HG02973 (cell line): Measurements from ENCODE around the gene SP9.
"Not testable (repeated sequence)": the region's sequence is repeated elsewhere in the genome, so short reads cannot be mapped to it uniquely, and the experiment has no call there.

Experiments
- ATAC-seq: cut with Tn5 transposase; IDR thresholded peaks from one replicate; pipeline ENCODE4 v1.9.1; 2021; ENCODE audit warnings: moderate library complexity; ENCODE audit not compliant: unreplicated experiment

The SP9 gene

DNA sequence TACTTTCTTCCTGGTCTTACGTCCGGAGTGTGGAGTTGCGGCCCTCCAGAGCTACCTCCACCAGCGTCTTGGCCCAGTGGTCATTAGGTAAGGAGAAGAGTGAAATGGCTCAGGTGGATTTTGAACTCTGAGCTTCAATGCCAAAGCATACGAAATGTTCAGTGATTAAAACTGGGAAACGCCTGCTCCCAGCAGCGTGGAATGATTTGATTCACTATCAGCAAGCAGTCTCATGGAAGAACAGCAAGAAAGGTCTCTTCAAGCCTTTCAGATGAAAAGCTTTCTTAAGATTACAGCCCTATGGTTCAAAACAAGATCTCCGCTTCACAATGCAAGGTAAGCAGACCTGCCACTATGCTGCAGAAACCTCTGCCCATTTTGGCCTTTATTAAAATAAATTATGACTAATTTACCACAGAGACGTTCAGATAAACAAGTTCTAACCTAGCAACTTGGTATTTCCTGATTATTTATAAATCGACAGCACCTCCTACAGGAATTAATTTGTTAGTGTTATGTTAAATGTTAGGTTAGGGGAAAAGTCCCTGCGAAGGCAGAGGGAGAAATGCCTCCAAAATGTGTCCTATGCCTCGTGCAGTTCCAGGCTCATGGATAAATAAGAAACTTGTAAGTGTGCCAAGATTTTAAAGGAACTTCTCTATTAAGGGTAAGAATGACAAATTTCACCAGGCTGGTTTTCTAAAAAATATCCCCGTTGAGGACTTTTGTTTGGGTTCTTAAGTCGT lies 10.1 kb downstream of the SP9 start:
- ATAC-seq = no peak

DNA sequence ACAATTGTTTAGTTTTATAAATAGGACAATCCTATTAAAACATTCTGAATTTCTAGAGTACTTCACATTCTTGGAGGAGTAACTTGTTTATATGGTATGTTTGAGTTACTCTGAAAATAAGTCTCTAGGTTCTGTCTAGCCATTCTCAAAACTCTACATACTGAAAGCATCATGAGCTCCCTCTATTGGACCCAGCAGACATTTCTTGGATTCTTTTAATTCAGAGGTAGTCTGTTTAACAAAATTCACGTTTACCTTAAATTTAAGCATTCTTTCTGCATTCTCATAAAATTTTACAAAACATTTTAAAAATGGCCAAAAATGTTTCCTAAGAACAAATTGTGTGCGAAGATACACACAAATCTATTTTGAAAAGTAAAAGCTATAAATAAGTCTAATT lies 15.3 kb downstream of the SP9 start:
- no peak for ATAC-seq

DNA sequence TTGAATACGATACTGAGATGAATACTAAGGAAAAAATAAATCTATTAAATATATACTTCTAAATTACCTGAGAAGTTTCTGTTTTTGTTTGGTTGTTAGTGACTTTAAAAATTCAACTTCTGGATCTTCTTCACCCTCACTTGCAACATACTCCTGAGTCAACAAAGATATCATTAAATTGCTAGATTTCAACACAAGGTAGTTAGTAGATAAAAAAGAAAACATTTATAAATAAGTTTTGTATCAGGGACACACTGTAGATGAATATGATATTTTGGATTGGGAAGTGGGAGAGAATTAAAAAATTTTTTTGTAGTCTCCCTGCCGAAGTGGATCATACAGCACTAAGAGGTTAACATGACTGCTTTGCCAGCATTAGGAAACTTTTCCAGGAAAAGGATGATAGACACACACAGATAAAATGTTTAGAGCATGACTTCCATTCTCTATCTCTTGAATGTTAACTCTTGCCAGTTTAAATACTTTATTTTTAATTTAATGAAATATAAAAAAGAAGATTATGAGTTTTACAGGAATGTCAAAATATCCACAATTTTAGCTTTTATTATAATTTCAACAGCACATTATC lies 15.9 kb downstream of the SP9 start:
- ATAC-seq = no peak

GRCh38 chr2:174353004-174353403 lies 18.2 kb downstream of the SP9 start:
- ATAC-seq = no peak

GRCh38 chr2:174356347-174356746 lies 21.6 kb downstream of the SP9 start:
- no peak for ATAC-seq

DNA sequence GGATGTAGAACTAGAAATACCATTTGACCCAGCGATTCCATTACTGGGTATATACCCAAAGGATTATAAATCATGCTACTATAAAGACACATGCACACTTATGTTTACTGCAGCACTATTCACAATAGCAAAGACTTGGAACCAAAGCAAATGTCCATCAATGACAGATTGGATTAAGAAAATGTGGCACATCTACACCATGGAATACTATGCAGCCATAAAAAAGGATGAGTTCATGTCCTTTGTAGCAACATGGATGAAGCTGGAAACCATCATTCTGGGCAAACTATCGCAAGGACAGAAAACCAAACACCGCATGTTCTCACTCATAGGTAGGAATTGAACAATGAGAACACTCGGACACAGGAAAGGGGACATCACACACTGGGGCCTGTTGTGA lies 24.9 kb downstream of the SP9 start:
- ATAC-seq = not testable (repeated sequence)

DNA sequence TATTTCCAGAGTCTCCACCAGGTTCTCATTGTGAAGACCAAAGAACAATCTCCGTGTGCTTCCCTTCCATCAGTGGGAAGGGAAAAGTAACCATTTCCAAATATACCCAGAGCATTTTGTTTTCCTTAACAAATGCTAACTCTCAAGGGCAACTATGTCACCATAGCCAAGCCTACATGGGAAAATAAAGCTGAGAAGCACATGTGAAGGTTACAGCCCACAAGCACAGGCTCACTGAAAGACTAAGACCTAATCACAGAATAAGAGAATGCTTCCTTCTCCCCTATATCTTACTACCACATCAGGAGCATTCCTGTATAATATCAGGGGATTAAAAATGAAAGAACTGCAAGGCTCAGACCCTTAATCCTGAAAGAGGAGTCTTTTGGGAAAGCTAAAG lies 28.2 kb downstream of the SP9 start:
- no peak for ATAC-seq

DNA sequence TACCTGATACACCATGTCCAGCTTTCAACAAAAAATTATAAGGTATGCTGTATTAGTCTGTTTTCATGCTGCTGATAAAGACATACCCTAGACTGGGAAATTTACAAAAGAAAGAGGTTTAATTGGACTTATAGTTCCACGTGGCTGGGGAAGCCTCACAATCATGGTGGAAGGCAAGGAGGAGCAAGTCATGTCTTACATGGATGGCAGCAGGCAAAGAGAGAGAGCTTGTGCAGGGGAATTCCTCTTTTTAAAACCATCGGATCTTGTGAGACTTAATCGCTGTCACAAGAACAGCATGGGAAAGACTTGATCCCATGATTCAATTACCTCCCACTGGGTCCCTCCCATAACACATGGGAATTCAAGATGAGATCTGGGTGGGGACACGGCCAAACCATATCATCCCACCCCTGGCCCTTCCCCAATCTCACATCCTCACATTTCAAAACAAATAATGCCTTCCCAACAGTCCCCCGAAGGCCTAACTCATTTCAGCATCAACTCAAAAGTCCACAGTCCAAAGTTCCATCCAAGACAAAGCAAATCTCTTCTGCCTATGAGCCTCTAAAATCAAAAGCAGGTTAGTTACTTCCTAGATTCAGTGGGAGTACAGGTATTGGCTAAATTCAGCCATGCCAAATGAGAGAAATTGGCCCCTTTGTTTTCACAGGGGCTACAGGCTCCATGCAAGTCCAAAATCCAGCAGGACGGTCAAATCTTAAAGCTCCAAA lies 28.9 kb downstream of the SP9 start:
- not testable (repeated sequence) for ATAC-seq

GRCh38 chr2:174364628-174365027 lies 29.9 kb downstream of the SP9 start:
- no peak for ATAC-seq

- ATAC-seq = no peak
Observed at GRCh38 chr2:174365571-174365970, 30.8 kb downstream of the SP9 start.

- no peak for ATAC-seq
Observed at GRCh38 chr2:174368691-174369090, 33.9 kb downstream of the SP9 start.

- no peak for ATAC-seq
Observed at GRCh38 chr2:174376967-174377366, 42.2 kb downstream of the SP9 start.

GRCh38 chr2:174383796-174384195 lies 49.0 kb downstream of the SP9 start:
- ATAC-seq = no peak

GRCh38 chr2:174385201-174385600 lies 50.4 kb downstream of the SP9 start:
- no peak for ATAC-seq
